GM18526 (cell line): Measurements from ENCODE around the gene P2RY8.

Source experiments
- POLR2A ChIP-seq: IDR thresholded peaks from 3 replicates; pipeline ENCODE4 v1.6.1; 2011; ENCODE audit not compliant: insufficient read length; ENCODE audit errors: extremely low read depth

Gene P2RY8

GRCh38 chrX:1500701-1501624, 36.0 kb downstream of the P2RY8 start:
- no peak for TF ChIP-seq POLR2A

GRCh38 chrX:1496076-1496475, 40.9 kb downstream of the P2RY8 start:
- TF ChIP-seq POLR2A, result no peak

GRCh38 chrX:1493877-1494510, 43.0 kb downstream of the P2RY8 start:
- peak; percentile 36 for TF ChIP-seq POLR2A

- no peak for TF ChIP-seq POLR2A
Observed at GRCh38 chrX:1493412-1493811, 43.6 kb downstream of the P2RY8 start.

- no peak for TF ChIP-seq POLR2A
Observed at GRCh38 chrX:1492421-1493012, 44.5 kb downstream of the P2RY8 start.

GRCh38 chrX:1491851-1492349, 45.1 kb downstream of the P2RY8 start:
- peak; percentile 26 for TF ChIP-seq POLR2A

- no peak for TF ChIP-seq POLR2A
Observed at GRCh38 chrX:1488745-1489144, 48.2 kb downstream of the P2RY8 start.

GRCh38 chrX:1488141-1488540, 48.8 kb downstream of the P2RY8 start:
- no peak for TF ChIP-seq POLR2A

GRCh38 chrX:1487401-1487800, 49.6 kb downstream of the P2RY8 start:
- TF ChIP-seq POLR2A, result no peak

- TF ChIP-seq POLR2A, result no peak
Observed at GRCh38 chrX:1486749-1487361, 50.1 kb downstream of the P2RY8 start.

- no peak for TF ChIP-seq POLR2A
Observed at GRCh38 chrX:1486177-1486576, 50.8 kb downstream of the P2RY8 start.

- no peak for TF ChIP-seq POLR2A
Observed at GRCh38 chrX:1485033-1485432, 52.0 kb downstream of the P2RY8 start.

- no peak for TF ChIP-seq POLR2A
Observed at GRCh38 chrX:1484638-1485019, 52.4 kb downstream of the P2RY8 start.

- no peak for TF ChIP-seq POLR2A
Observed at GRCh38 chrX:1483843-1484637, 52.9 kb downstream of the P2RY8 start.
